GM21529 (cell line): Measurements from ENCODE around the gene FGF12.
"Not testable (repeated sequence)": the region's sequence is repeated elsewhere in the genome, so short reads cannot be mapped to it uniquely, and the experiment has no call there.

Experiments
- ATAC-seq: cut with Tn5 transposase; IDR thresholded peaks from one replicate; pipeline ENCODE4 v1.9.1; 2021; ENCODE audit not compliant: unreplicated experiment

Gene FGF12

DNA sequence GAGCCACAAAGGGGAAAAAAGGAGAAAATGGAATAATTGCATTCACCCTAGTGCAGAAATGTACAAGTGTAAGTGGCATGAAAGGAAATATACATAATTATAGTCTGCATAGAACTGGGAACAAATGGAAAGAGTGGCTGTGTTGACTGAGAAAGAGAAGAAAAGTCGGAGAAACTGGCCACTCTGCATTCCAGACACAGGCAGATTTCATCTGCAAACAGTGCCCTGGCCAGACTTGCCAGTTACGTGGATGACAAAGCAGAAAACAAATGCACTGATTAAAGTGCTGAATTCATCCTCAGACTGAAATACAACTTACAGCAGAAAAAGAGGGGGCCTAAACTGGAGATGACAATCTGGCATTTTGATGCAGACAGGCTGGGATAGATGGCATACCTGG lies 129.8 kb downstream of the FGF12 start:
- ATAC-seq = no peak

DNA sequence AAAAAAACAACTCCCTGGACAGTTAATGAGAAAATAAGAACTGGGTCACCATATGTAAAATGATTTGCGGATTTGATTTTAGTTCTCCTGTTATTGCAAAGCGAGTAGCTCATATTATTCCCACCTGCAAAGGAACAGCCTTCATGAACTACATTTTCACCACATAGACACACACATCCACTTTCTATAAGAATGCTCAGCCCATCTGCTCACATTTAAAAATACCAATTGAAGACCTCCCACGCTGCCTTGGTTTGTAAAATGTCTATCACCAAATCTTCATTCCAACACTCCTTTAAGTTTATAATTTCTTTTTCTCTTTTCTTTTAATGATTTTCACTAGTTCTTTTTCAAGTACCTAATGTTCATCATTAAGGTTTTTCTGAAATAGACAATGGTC lies 148.6 kb downstream of the FGF12 start:
- no peak for ATAC-seq

GRCh38 chr3:192577811-192578210 lies 149.5 kb downstream of the FGF12 start:
- no peak for ATAC-seq

DNA sequence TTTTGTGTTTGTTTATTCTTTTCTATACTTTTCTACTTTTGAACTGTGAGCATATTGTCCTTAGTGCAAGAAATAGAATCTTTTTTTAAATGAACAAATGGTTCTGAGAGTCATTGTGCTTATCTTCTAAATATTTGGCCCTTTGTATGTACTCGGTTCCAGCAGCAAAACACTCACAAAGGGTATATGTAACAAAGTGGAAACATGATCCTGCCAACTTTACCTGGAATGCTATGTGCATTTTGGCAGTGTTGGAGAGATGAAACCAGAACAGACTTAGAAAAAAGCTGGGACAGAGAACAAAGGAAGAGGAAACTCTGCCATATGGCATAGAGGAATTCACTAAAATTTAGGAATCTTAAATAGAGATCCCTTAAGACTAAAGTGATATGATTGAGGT lies 150.1 kb downstream of the FGF12 start:
- no peak for ATAC-seq

GRCh38 chr3:192576704-192577103 lies 150.6 kb downstream of the FGF12 start:
- not testable (repeated sequence) for ATAC-seq

GRCh38 chr3:192575879-192576506 lies 151.3 kb downstream of the FGF12 start:
- no peak for ATAC-seq

- ATAC-seq = no peak
Observed at GRCh38 chr3:192573240-192573639, 154.1 kb downstream of the FGF12 start.

DNA sequence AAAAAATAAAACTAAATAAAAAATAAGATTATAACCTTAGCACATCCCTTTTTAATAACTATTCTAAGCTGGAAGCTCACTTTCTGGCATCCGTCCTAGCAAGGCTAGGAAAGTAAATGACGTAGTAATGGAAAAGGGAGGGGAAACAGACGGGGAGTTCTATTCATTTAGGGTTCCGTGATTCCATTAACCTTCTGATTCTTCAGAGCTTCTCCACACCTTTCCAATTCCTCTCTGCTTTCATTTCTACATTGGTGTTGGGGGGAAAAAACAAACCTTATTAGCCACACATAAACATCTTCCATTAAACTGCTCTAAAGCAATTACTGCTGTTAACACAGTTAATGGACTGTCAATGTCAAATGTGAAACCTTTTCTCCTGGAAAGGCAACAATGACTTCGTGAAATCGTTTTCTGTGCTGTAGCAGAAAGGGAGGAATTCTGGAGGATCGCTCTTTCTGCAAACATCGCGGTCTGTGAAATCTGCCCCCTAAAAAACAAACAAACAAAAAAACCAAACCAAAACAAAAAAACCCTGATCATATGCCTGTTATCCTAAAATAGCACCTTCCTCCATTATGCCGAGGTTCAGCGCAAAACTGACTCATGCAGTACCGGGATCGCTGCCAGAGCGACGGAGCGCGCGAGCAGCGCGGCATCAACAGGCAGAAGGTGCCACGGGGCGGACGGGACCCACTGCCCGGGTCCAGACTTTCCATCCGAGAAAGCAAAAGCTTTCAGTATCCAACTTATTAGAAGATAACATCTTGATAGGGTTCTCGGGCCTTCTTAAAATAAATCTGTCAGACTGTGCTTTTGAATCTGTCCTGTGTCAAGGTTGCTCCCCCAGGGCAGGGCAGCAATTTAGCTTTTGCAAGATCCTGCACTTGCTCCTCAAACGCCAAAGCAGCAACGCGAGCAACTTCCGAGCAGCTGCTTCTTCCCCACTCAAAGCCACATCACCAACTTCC lies 156.2 kb downstream of the FGF12 start:
- ATAC-seq = no peak

- no peak for ATAC-seq
Observed at GRCh38 chr3:192570315-192570714, 157.0 kb downstream of the FGF12 start.

GRCh38 chr3:192566706-192567290 lies 160.5 kb downstream of the FGF12 start:
- ATAC-seq = peak; percentile 92

- no peak for ATAC-seq
Observed at GRCh38 chr3:192564611-192565010, 162.7 kb downstream of the FGF12 start.

GRCh38 chr3:192563417-192563816 lies 163.9 kb downstream of the FGF12 start:
- ATAC-seq = no peak

DNA sequence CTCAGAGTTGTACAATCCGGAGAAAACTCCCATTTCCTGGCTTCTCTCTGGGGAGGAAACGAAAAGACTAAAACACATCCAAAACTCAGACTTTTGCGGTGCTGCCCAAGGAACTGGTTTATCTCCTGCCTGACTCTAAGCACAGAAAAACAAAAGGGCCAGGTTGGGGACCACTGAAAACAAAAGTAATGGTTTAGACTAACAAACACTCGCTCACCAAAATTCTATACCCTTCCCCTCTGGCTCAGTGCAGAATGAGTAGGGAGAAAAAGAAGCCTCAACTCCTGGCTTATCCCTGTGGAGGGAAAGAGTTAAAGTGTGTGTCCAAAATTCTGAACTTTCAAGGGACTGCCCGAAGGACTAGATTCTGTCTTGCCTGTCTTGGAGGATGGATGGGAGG lies 173.6 kb downstream of the FGF12 start:
- ATAC-seq = no peak

- no peak for ATAC-seq
Observed at GRCh38 chr3:192550356-192550755, 177.0 kb downstream of the FGF12 start.

DNA sequence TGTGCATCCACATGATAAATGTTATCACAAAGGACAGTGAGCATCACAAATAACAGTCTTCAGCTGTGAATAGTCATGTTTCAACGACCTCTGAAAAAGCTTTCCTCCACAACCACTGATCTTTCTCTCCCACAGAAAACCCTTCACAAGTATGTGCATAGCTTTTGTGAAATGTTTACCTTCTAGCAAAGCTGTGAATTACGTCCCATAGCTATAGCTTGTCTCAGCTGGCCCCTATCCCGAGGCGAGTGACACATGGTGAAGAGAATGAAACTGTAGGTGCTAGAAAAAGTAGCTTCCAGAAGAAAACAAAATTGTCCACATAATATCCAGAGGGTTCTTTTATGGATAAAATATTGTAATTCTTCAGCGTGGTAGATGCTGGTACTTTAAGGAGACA lies 182.0 kb downstream of the FGF12 start:
- no peak for ATAC-seq

- no peak for ATAC-seq
Observed at GRCh38 chr3:192543163-192543562, 184.2 kb downstream of the FGF12 start.

DNA sequence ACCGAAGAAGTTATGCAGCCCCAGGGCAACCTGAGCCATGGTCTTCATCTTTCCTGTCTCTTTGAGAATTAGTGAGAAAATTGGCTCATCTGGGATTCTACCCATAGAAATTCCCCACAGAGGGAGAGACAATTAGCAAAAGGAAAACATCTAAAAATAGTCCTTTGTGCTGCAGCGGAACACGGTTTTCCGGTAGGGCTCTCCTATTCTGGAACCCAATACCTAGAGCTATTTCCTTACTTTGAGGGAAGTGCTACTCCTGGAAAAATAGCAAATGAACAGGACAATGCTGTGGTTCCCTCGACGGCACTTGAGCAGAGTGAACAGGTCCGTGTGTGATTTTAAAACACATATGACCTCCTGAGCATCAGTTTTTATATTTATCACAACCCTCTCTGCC lies 210.5 kb downstream of the FGF12 start:
- no peak for ATAC-seq

DNA sequence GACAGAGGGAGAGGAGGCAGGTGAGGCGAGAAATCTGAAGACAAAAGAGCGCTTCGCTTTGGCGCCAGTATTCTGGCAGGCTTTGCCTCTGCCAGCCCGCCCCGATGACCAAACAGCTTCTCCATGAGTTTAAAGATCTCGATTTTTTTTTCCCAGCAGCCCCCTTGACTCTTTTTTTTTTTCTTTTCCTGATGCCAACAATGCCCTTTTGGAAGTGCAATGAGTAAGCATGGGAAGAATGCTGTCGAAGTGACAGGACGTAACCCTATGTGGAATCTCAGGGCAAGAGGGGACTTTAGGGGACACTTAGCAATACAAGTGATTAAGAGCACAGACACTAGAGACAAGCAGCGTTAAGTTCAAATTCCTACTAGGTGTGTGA lies 211.7 kb downstream of the FGF12 start:
- no peak for ATAC-seq

- no peak for ATAC-seq
Observed at GRCh38 chr3:192514754-192515663, 212.3 kb downstream of the FGF12 start.

GRCh38 chr3:192514081-192514753 lies 213.1 kb downstream of the FGF12 start:
- no peak for ATAC-seq
